Neural progenitor cell (in vitro differentiated cells): ENCODE results near the gene FBXL14. TPM values are rescaled to one million over a fixed set of nuclear protein-coding genes. Genes with fewer than 3 reads are reported as not detected.

ENCODE experiments used
- DNase-seq: peaks from one replicate; pipeline ENCODE4 v3.0.0-alpha.2; 2016; ENCODE audit warnings: low spot score
- H2AFZ ChIP-seq: fragments of 200-600 bp; sonication (generic); replicated peaks from 2 replicates; pipeline ENCODE4 v1.6.1; 2016; ENCODE audit warnings: antibody characterized with exemption
- H3F3A ChIP-seq: fragments of 200-600 bp; sonication (generic); 2 replicates; pipeline ENCODE4 v1.6.1; 2016; ENCODE audit warnings: antibody characterized with exemption, low read depth
- H3K27ac ChIP-seq: fragments of 200-600 bp; sonication (generic); 2 replicates; pipeline ENCODE4 v1.5.1; 2016; ENCODE audit warnings: mild to moderate bottlenecking
- H3K27me3 ChIP-seq: fragments of 200-600 bp; sonication (generic); 2 replicates; pipeline ENCODE4 v1.6.1; 2016; ENCODE audit warnings: mild to moderate bottlenecking, moderate library complexity
- H3K36me3 ChIP-seq: fragments of 200-600 bp; sonication (generic); 2 replicates; pipeline ENCODE4 v1.5.1; 2016
- H3K4me1 ChIP-seq: fragments of 200-600 bp; sonication (generic); 2 replicates; pipeline ENCODE4 v1.6.1; 2016; ENCODE audit warnings: mixed run types
- H3K4me2 ChIP-seq: fragments of 200-600 bp; sonication (generic); 2 replicates; pipeline ENCODE4 v1.6.1; 2016
- H3K4me3 ChIP-seq: fragments of 200-600 bp; sonication (generic); 2 replicates; pipeline ENCODE4 v1.5.1; 2016
- H3K79me2 ChIP-seq: fragments of 200-600 bp; sonication (generic); 2 replicates; pipeline ENCODE4 v1.6.1; 2016; ENCODE audit warnings: low read depth
- H3K9ac ChIP-seq: fragments of 200-600 bp; sonication (generic); 2 replicates; pipeline ENCODE4 v1.6.1; 2016
- H3K9me3 ChIP-seq: fragments of 200-600 bp; sonication (generic); 2 replicates; pipeline ENCODE4 v1.5.1; 2016; ENCODE audit warnings: low read depth
- H4K20me1 ChIP-seq: fragments of 200-600 bp; sonication (generic); 2 replicates; pipeline ENCODE4 v1.6.1; 2016; ENCODE audit warnings: low read depth
- H3K27ac Mint-ChIP-seq: 3 replicates; pipeline ENCODE4 v1.8.0; 2021; ENCODE audit warnings: mixed read lengths
- H3K27me3 Mint-ChIP-seq: 2 replicates; pipeline ENCODE4 v1.8.0; 2022; ENCODE audit warnings: low read depth, mild to moderate bottlenecking, inconsistent platforms, moderate library complexity, mixed read lengths; ENCODE audit not compliant: insufficient read depth
- H3K36me3 Mint-ChIP-seq: 3 replicates; pipeline ENCODE4 v1.8.0; 2021; ENCODE audit warnings: mixed read lengths
- H3K4me1 Mint-ChIP-seq: 3 replicates; pipeline ENCODE4 v1.8.0; 2021; ENCODE audit warnings: mixed read lengths
- H3K4me3 Mint-ChIP-seq: 3 replicates; pipeline ENCODE4 v1.8.0; 2021; ENCODE audit warnings: mild to moderate bottlenecking, moderate library complexity, mixed read lengths
- H3K9me3 Mint-ChIP-seq: 3 replicates; pipeline ENCODE4 v1.8.0; 2020; ENCODE audit warnings: mixed read lengths
- EZH2 ChIP-seq: fragments of 200-600 bp; sonication (generic); IDR thresholded peaks from 2 replicates; pipeline ENCODE4 v1.6.1; 2017; ENCODE audit warnings: antibody characterized with exemption, mild to moderate bottlenecking, moderate library complexity
- EZH2phosphoT487 ChIP-seq: fragments of 200-600 bp; sonication (generic); IDR thresholded peaks from 2 replicates; pipeline ENCODE4 v1.6.1; 2017; ENCODE audit warnings: antibody characterized with exemption
- total RNA-seq: library from RNA; depleted of rRNA; stranded (reverse); fragments of >200 nt; gene quantifications from 2 replicates; pipeline ENCODE4 v1.2.3, GENCODE V29; 2015; ENCODE audit warnings: low replicate concordance
- TF ChIP-seq, protein P1 (sequence below): fragments of 200-600 bp; sonication (generic); IDR thresholded peaks from 2 replicates; pipeline ENCODE4 v1.5.1; 2017; ENCODE audit warnings: antibody characterized with exemption, mild to moderate bottlenecking

Gene FBXL14
- total RNA-seq, 1 donor from 2014 or later: 27.3 TPM

DNA sequence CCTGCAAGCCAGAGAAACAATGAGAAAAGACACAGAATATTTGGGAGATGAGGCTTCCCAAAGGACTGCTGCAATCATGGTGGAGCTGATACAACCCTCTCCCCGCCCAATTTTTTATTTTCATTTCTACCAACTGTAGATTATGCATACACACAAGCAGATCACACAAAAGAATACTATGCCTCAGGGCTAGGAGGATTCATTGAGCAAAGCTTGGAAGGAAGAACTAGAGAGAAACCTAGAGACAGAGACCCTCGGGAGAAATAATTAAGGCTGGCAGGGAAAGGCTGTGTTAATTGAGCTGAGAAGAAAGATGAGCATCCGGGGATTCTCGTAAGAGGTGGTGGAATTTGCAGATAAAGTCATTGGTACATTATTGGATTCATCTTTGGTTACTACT, 24.8 kb upstream of the FBXL14 start:
- no peak overlapping the region for H3K4me2 ChIP-seq
- peaks cover 13% of the 10 kb centered on the region for H3K79me2 ChIP-seq
- no peak for TF ChIP-seq EZH2
- TF ChIP-seq, protein P1, sequence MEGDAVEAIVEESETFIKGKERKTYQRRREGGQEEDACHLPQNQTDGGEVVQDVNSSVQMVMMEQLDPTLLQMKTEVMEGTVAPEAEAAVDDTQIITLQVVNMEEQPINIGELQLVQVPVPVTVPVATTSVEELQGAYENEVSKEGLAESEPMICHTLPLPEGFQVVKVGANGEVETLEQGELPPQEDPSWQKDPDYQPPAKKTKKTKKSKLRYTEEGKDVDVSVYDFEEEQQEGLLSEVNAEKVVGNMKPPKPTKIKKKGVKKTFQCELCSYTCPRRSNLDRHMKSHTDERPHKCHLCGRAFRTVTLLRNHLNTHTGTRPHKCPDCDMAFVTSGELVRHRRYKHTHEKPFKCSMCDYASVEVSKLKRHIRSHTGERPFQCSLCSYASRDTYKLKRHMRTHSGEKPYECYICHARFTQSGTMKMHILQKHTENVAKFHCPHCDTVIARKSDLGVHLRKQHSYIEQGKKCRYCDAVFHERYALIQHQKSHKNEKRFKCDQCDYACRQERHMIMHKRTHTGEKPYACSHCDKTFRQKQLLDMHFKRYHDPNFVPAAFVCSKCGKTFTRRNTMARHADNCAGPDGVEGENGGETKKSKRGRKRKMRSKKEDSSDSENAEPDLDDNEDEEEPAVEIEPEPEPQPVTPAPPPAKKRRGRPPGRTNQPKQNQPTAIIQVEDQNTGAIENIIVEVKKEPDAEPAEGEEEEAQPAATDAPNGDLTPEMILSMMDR: no peak
- no peak overlapping the region for H3K27ac ChIP-seq
- no peak overlapping the region for H3K4me3 ChIP-seq
- no peak overlapping the region for H2AFZ ChIP-seq
- H3K27ac Mint-ChIP-seq: no peak overlapping the region
- no peaks in the 10 kb centered on the region for H3K27me3 ChIP-seq
- H3K9ac ChIP-seq: no peak overlapping the region
- peaks cover 58% of the 10 kb centered on the region for H4K20me1 ChIP-seq
- no peaks in the 10 kb centered on the region for H3K9me3 ChIP-seq
- H3F3A ChIP-seq: peaks cover 3% of the 10 kb centered on the region
- peaks cover 12% of the 10 kb centered on the region for H3K36me3 Mint-ChIP-seq
- H3K4me1 ChIP-seq: peaks cover 26% of the 10 kb centered on the region
- H3K36me3 ChIP-seq: no peaks in the 10 kb centered on the region
- H3K27me3 Mint-ChIP-seq: no peaks in the 10 kb centered on the region
- no peak overlapping the region for H3K4me3 Mint-ChIP-seq
- H3K9me3 Mint-ChIP-seq: peaks cover 2% of the 10 kb centered on the region
- no peak for DNase-seq
- H3K4me1 Mint-ChIP-seq: peaks cover 34% of the 10 kb centered on the region

DNA sequence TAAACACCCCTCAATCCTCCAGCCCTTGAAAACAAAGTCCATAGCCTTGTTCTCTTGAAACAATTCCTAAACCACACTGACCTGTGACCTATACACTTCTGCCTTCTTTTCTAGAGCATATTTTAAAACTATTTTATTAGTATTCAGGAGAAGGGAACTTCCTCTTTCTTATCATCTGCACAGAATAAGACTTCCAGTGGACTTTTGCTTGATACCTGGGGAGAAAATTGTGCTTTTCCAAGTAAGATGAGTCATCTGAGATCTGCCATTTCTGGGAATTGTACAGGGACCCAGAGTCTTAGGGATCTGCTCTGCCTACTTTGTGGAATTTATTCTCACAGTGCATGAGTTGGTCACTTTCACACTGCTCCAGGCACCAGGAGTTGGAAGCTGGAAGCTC, 24.1 kb upstream of the FBXL14 start:
- Histone ChIP-seq H2AFZ (no peak overlapping the region), H3F3A (peaks cover 3% of the 10 kb centered on the region), H4K20me1 (peaks cover 60% of the 10 kb centered on the region), H3K27me3 (no peaks in the 10 kb centered on the region), H3K9ac (no peak overlapping the region), H3K9me3 (no peaks in the 10 kb centered on the region), H3K27ac (no peak overlapping the region), H3K4me1 (peaks cover 26% of the 10 kb centered on the region), H3K4me2 (no peak overlapping the region), H3K4me3 (no peak overlapping the region), H3K36me3 (no peaks in the 10 kb centered on the region), H3K79me2 (peaks cover 17% of the 10 kb centered on the region)
- Mint-ChIP-seq H3K4me1 (peaks cover 36% of the 10 kb centered on the region), H3K4me3 (no peak overlapping the region), H3K36me3 (peaks cover 8% of the 10 kb centered on the region), H3K27me3 (peaks cover 3% of the 10 kb centered on the region), H3K27ac (no peak overlapping the region), H3K9me3 (peaks cover under 1% of the 10 kb centered on the region)
- TF ChIP-seq, protein P1: no peak
- TF ChIP-seq EZH2phosphoT487 (no peak), EZH2 (no peak)
- no peak for DNase-seq

DNA sequence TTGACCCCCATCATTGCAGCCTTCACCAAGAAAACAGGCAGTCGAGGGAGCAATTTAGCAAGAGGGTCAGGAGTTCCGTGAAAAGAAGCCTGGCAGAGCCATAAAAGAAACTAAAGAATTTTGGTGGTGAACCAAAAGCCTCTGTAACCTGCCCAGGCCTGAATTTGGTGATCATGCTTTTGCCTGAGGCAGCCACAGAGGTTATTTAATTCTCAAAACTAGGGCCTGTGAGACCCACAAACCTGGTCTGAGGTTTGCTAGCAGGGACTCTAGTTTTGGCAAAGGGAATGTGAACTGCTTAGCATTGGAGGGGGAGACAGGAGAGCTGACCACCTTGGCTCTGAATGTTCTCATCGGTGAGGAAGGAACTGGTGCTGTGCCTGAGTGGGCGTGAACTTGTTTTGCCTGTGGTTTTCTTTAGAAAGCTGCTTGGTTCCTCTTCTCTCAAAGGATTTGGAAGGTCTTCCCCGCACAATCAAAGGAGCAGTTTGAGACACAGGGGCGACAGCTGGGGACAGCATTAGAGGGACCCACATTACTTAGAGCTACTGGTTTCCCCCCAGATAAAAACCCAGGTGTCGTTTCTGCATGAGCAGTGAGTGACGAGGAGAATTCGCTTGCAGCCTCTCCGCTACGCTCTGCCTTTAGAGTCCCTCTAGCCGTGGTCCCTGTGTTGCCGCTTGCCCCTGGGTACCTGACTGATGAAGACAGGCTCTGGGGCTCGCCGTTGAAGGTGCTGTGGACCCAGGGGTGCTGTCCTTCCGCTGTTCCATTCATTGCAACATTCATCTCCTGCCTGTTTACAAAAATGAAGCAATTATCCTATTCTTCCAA, 22.1 kb upstream of the FBXL14 start:
- Histone ChIP-seq H3K4me1 (peaks cover 36% of the 10 kb centered on the region), H4K20me1 (peaks cover 75% of the 10 kb centered on the region), H3K27me3 (no peaks in the 10 kb centered on the region), H3K9ac (no peak overlapping the region), H3K36me3 (no peaks in the 10 kb centered on the region), H3K79me2 (peaks cover 32% of the 10 kb centered on the region), H3K9me3 (no peaks in the 10 kb centered on the region), H3K27ac (no peak overlapping the region), H3K4me2 (no peak overlapping the region), H3K4me3 (no peak overlapping the region), H3F3A (peaks cover 18% of the 10 kb centered on the region), H2AFZ (no peak overlapping the region)
- Mint-ChIP-seq H3K27ac (no peak overlapping the region), H3K4me1 (peaks cover 44% of the 10 kb centered on the region), H3K4me3 (no peak overlapping the region), H3K27me3 (peaks cover 5% of the 10 kb centered on the region), H3K9me3 (no peaks in the 10 kb centered on the region), H3K36me3 (peaks cover 7% of the 10 kb centered on the region)
- no peak for DNase-seq
- TF ChIP-seq, protein P1: no peak
- TF ChIP-seq EZH2phosphoT487: no peak
- TF ChIP-seq EZH2: no peak
